B cell (primary cell): Measurements from ENCODE around the gene MT4.

Source experiments
- CTCF ChIP-seq: fragments of 200-600 bp; IDR thresholded peaks from one replicate; pipeline ENCODE4 v1.8.0; 2022; ENCODE audit warnings: antibody characterized with exemption, mild to moderate bottlenecking
- EZH2 ChIP-seq: IDR thresholded peaks from 2 replicates; pipeline ENCODE4 v1.6.1; 2012; ENCODE audit warnings: borderline replicate concordance, low read depth, mild to moderate bottlenecking, moderate library complexity, low read length; ENCODE audit not compliant: insufficient read depth, poor library complexity, severe bottlenecking

- TF ChIP-seq CTCF (no peak), EZH2 (no peak)
These were observed 44.6 kb downstream of the MT4 start for GRCh38 chr16:56609463-56609921.
